Spinal cord (tissue), 10 donors: ENCODE results near the gene EMILIN2. TPM values are rescaled to one million over a fixed set of nuclear protein-coding genes. Genes with fewer than 3 reads are reported as not detected.
"Not testable (repeated sequence)": the region's sequence is repeated elsewhere in the genome, so short reads cannot be mapped to it uniquely, and the experiment has no call there.

Source experiments
- DNase-seq, 6 donors: peaks; one replicate each; pipeline versions ENCODE4 v3.0.0 to v3.0.0-alpha.2; 2013 to 2015; ENCODE audit warnings: low spot score in 6 of 6, low read depth in 4 of 6
- H3K27ac ChIP-seq: one replicate; pipeline ENCODE4 v1.5.1; 2013; ENCODE audit warnings: low read depth, low read length, control low read depth
- H3K27me3 ChIP-seq: one replicate; pipeline ENCODE4 v1.6.1; 2013; ENCODE audit warnings: low read length; ENCODE audit not compliant: control insufficient read depth, insufficient read depth
- H3K36me3 ChIP-seq: one replicate; pipeline ENCODE4 v1.6.1; 2013; ENCODE audit warnings: low read length; ENCODE audit not compliant: control insufficient read depth, insufficient read depth
- H3K4me1 ChIP-seq: one replicate; pipeline ENCODE4 v1.6.1; 2013; ENCODE audit warnings: low read length; ENCODE audit not compliant: control insufficient read depth, insufficient read depth
- H3K4me3 ChIP-seq: one replicate; pipeline ENCODE4 v1.5.1; 2013; ENCODE audit warnings: low read depth, low read length, control low read depth
- H3K9me3 ChIP-seq: one replicate; pipeline ENCODE4 v1.6.1; 2013; ENCODE audit warnings: low read length; ENCODE audit not compliant: control insufficient read depth, insufficient read depth
- WGBS: methylation state at CpG from one replicate; pipeline ENCODE4 v1.1.5; 2013; ENCODE audit warnings: missing lambda C conversion rate; ENCODE audit not compliant: insufficient coverage; 5-methylcytosine and 5-hydroxymethylcytosine counted together
- polyA plus RNA-seq, 2 donors: library from polyadenylated mRNA; unstranded; fragments of 120-200 nt; gene quantifications; one replicate each; pipeline ENCODE4 v1.2.1, GENCODE V29; 2013; ENCODE audit not compliant: insufficient read length in 2 of 2
- total RNA-seq, 2 donors: library from RNA; depleted of rRNA in 1 of 2; stranded (reverse); fragments of 120-200 nt in 1 of 2; fragments of >200 nt in 1 of 2; gene quantifications; one replicate each; pipeline versions ENCODE4 v1.2.3 to v1.2.4, GENCODE V29; 2013 to 2014
- donor health status: healthy.

Gene EMILIN2
- total and polyA plus RNA-seq, 4 donors, result 5.6 to 20.1 (median 12.0) TPM

DNA sequence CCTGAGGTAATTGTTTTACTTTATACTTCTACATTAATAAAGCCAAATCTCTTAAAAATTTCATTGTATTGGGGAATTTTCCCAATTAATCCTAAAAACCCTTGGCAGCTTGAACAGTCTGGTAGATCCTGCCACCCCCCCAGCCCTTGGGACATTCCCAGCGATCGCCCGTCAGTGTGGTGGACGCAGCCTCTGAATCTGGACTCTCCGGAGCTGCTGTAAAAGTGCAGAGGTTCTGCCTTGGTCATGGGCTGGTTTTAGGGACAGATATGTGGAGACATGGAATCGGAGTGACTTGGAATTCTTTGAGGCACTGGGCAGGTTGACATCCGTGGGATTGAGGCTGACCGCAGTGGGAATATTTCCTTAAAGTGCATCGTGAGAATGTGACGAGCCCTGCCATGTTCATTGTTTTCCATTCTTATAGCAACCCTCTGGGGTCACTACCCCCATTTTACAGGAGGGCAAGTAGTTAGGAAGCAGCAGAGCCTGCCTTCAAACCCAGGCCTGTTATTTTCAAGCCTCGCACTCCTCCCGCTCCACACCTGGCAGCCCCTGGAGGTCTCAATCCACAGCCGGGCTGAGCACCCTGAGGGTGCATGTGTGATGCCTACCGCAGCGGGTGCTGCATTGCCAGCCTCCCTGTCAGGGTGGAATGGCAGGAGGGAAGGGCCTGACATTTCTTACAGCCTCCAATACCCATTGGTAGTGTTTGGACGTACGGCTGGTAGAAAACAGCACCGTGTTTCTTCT lies 6.5 kb downstream of the EMILIN2 start:
- WGBS, result 95% methylated on average over 5 of the region's 18 CpGs
- no peaks in the 10 kb centered on the region for H3K9me3 ChIP-seq
- no peak overlapping the region for H3K4me3 ChIP-seq
- H3K27ac ChIP-seq, result no peak overlapping the region
- H3K4me1 ChIP-seq, result no peaks in the 10 kb centered on the region
- H3K27me3 ChIP-seq, result peaks cover 18% of the 10 kb centered on the region
- H3K36me3 ChIP-seq, result no peaks in the 10 kb centered on the region
- DNase-seq, result no peak

- Histone ChIP-seq H3K27ac (no peak overlapping the region), H3K4me3 (no peak overlapping the region), H3K36me3 (no peaks in the 10 kb centered on the region), H3K27me3 (peaks cover 10% of the 10 kb centered on the region), H3K9me3 (no peaks in the 10 kb centered on the region), H3K4me1 (no peaks in the 10 kb centered on the region)
- DNase-seq, result no peak
- WGBS, result 100% methylated on average over 1 of the region's 7 CpGs
Observed at GRCh38 chr18:2853926-2854664, 7.3 kb downstream of the EMILIN2 start.

DNA sequence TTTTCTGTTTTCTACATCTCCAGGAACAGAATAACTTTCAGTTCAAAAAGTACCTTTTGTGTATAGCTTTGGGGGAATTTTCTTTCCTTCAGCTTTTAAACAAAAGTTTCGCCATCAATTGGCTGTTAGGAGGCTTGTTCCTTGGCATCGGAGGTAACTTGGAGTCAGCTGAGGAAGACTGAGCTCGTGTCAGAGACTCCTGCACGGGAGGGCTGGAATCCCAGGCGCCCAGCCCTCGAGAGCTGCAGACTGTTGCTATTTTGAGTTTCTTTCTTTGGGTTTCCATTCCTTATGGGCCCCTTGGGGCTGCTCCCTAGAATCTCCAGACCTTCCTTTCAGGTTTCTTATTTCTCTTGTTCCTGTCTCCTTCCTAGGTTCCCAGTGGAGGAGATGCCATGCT lies 8.1 kb downstream of the EMILIN2 start:
- WGBS, result 60% methylated on average over 1 of the region's 6 CpGs
- peaks cover 7% of the 10 kb centered on the region for H3K27me3 ChIP-seq
- no peaks in the 10 kb centered on the region for H3K4me1 ChIP-seq
- no peaks in the 10 kb centered on the region for H3K36me3 ChIP-seq
- no peaks in the 10 kb centered on the region for H3K9me3 ChIP-seq
- H3K27ac ChIP-seq, result no peak overlapping the region
- DNase-seq, result no peak
- no peak overlapping the region for H3K4me3 ChIP-seq

DNA sequence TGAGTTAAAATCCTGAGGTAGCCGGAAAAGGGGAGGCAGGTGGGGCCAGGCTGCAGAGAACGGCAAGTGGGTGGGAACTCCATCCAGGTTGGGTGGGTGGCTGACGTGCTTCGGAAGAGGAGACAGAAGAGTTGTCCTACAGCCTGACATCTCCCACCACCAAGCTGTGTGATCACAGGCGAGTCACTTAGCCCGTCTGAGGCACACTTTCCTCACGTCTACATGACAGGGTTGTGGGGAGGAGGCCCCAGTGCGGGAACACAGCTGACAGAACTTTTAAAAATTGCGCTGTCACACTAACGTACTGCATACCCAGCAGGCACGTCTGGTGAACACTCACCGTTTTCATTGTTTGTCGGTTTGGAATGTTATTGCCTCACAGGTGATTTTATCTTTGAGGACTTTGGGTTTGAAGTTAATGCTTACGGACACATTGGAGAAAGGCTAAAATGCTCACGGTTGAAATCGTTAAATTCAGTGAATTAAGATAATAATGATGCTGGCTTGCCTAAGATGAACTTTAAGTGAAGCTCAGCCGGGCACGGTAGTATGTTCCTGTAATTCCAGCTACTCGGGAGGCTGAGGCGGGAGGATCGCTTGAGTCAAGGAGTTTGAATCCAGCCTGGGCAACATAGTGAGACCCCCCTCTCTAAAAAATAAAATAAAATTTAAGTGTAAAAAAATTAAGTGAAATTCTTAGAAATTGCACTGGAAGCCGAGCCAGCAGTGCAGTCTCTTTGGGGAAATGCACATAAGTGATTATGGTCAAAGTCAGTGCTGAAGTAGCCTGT lies 8.9 kb downstream of the EMILIN2 start:
- peaks cover under 1% of the 10 kb centered on the region for H3K27me3 ChIP-seq
- no peak for DNase-seq
- no peaks in the 10 kb centered on the region for H3K9me3 ChIP-seq
- no peak overlapping the region for H3K4me3 ChIP-seq
- no peaks in the 10 kb centered on the region for H3K36me3 ChIP-seq
- no peaks in the 10 kb centered on the region for H3K4me1 ChIP-seq
- 88% methylated on average over 16 of the region's 22 CpGs for WGBS
- H3K27ac ChIP-seq, result no peak overlapping the region

GRCh38 chr18:2856547-2857170 lies 9.9 kb downstream of the EMILIN2 start:
- Histone ChIP-seq H3K4me1 (no peaks in the 10 kb centered on the region), H3K4me3 (no peak overlapping the region), H3K9me3 (no peaks in the 10 kb centered on the region), H3K27ac (no peak overlapping the region), H3K27me3 (no peaks in the 10 kb centered on the region), H3K36me3 (no peaks in the 10 kb centered on the region)
- 43% methylated on average over 6 of the region's 11 CpGs for WGBS
- no peak for DNase-seq

GRCh38 chr18:2857491-2858131 lies 10.8 kb downstream of the EMILIN2 start:
- no peaks in the 10 kb centered on the region for H3K36me3 ChIP-seq
- H3K27ac ChIP-seq, result peak overlapping the region; percentile 25
- 81% methylated on average over 15 of the region's 18 CpGs for WGBS
- no peaks in the 10 kb centered on the region for H3K27me3 ChIP-seq
- H3K4me1 ChIP-seq, result no peaks in the 10 kb centered on the region
- no peak for DNase-seq
- H3K9me3 ChIP-seq, result no peaks in the 10 kb centered on the region
- H3K4me3 ChIP-seq, result no peak overlapping the region

- not testable (repeated sequence) for H3K27me3 ChIP-seq, H3K36me3 ChIP-seq, H3K4me3 ChIP-seq
Observed at GRCh38 chr18:2860397-2860796, 13.6 kb downstream of the EMILIN2 start.

DNA sequence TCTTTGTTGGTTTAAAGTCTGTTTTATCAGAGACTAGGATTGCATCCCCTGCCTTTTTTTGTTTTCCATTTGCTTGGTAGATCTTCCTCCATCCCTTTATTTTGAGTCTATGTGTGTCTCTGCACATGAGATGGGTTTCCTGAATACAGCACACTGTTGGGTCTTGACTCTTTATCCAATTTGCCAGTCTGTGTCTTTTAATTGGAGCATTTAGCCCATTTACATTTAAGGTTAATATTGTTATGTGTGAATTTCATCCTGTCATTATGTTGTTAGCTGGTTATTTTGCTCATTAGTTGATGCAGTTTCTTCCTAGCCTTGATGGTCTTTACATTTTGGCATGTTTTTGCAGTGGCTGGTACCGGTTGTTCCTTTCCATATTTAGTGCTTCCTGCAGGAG lies 17.2 kb downstream of the EMILIN2 start:
- not testable (repeated sequence) for H3K4me1 ChIP-seq, H3K27me3 ChIP-seq, H3K27ac ChIP-seq, H3K4me3 ChIP-seq, H3K9me3 ChIP-seq, DNase-seq, H3K36me3 ChIP-seq
- no CpG with 5 or more reads among the region's 1 CpG for WGBS

More at GRCh38 chr18:2860397-2860796, 13.6 kb downstream of the EMILIN2 start:
- H3K27ac ChIP-seq, H3K4me1 ChIP-seq, DNase-seq, H3K9me3 ChIP-seq: not testable (repeated sequence)

DNA sequence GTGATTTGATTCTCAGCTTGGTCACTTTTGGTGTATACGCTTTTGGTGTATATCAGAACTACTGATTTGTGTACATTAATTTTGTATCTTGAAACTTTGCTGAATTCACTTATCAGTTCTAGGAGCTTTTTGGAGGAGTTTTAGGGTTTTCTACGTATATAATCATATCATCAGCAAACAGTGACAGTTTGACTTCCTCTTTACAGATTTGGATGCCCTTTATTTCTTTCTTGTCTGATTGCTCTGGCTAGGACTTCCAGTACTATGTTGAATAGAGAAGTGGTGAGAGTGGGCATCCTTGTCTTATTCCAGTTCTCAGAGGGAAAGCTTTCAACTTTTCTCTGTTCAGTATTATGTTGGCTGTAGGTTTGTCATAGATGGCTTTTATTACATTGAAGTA lies 19.7 kb downstream of the EMILIN2 start:
- not testable (repeated sequence) for H3K36me3 ChIP-seq, DNase-seq, H3K4me1 ChIP-seq, H3K4me3 ChIP-seq, H3K27me3 ChIP-seq, H3K9me3 ChIP-seq, H3K27ac ChIP-seq
- no CpG with 5 or more reads among the region's 2 CpGs for WGBS
